Measurements from ENCODE around the gene HYAL1.
A peak's percentile ranks its signal among the peaks of the same experiment; 100 is the strongest.
"Not testable (repeated sequence)": the region's sequence is repeated elsewhere in the genome, so short reads cannot be mapped to it uniquely, and the experiment has no call there.

HYAL1 gene

GRCh38 chr3:50294089-50294488 is 9.3 kb downstream of the HYAL1 start:
- no peak for DNase-seq (ENCODE audit: low read depth)

DNA sequence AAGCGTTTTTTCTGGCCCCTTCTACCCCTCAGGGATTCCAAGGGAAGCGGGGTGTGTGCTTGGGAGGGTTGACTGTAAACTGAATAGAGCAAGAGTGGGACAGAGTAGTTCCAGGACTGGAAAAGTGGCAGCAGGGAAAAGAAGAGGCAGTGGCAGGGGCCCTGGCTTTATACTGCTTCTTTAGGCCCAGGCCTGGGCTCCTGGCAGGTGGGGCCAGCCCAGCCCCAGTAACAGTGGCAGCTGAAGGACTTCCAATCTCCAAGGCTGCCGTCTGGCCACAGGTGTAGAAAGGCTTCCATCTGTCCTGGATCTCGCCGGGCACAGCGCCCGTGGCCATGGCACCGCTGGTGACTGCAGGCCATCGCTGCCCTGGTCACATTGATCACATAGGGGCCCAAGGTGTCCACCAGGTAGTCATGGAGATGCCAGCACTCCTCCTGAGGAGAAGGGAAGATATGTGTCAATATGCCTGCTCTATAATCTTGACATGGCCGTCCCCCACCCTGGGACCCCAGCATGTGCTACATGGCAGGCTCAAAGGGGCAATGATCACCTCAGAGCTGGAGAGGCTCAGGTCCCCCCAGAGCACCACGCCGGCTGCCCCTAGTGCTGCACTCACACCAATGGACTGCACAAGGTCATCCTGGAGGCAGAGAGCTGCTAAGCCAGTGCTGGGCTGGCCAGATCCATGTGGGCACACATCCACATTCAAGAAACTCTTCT is 10.1 kb downstream of the HYAL1 start:
- no peak for DNase-seq (ENCODE audit: low read depth)

DNA sequence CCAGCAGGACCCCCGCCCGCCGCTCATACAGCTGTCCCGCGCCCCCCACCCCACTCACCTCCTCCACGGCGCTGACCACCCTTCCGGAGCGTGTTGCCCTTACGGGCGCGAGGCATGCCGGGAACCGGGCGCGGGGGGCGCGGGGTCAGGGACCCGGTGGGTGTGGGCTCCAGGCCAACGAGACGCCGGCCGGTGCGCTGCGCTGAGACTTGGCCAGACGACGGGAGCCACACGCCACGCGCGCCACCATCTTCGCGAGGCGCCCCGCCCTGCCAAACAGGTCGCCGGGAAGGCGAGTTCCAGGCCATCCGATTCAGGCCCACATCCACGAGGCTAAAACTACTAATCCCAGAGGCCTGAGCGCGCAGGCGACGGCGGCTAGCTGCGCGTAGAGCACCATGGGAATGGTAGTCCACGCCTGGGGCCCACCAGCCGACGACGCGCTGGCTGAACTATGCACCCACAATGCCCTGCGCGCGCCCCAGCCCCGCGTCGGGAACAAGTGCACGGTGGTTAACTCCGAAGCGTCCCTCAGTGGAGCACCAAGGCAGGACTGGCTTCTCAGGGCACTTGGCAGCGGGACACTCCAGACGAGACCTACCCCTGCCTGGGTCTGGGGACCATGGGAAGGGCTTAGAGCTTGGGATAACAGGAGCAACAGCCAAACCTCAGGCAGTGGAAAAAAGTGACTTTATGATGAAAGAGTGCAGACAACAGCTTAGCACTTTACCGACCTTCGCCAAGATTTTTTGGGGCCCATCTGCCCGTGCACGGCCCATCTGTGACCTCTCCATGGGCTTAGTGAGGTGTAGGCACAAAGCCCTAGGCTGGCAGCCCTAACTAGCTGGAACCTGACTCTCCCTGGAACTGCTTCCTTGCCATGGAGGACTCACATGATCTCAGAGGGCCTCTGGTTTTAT is 11.0 kb downstream of the HYAL1 start, which contains the start of gene IFRD2:
Gene IFRD2, minus strand, starts transcription at position 271 of the 920 bp plus-strand sequence. Its CDS starts 155 bp downstream, at position 116.
- DNase-seq (ENCODE audit: low read depth), result peak; percentile 95

GRCh38 chr3:50290161-50290641 is 13.2 kb downstream of the HYAL1 start:
- DNase-seq (ENCODE audit: low read depth), result no peak

GRCh38 chr3:50289130-50289529 is 14.2 kb downstream of the HYAL1 start:
- no peak for DNase-seq (ENCODE audit: low read depth)

- no peak for DNase-seq (ENCODE audit: low read depth)
Measured at GRCh38 chr3:50288387-50289007, 14.9 kb downstream of the HYAL1 start.

- no peak for DNase-seq (ENCODE audit: low read depth)
Measured at GRCh38 chr3:50287262-50287661, 16.1 kb downstream of the HYAL1 start.

DNA sequence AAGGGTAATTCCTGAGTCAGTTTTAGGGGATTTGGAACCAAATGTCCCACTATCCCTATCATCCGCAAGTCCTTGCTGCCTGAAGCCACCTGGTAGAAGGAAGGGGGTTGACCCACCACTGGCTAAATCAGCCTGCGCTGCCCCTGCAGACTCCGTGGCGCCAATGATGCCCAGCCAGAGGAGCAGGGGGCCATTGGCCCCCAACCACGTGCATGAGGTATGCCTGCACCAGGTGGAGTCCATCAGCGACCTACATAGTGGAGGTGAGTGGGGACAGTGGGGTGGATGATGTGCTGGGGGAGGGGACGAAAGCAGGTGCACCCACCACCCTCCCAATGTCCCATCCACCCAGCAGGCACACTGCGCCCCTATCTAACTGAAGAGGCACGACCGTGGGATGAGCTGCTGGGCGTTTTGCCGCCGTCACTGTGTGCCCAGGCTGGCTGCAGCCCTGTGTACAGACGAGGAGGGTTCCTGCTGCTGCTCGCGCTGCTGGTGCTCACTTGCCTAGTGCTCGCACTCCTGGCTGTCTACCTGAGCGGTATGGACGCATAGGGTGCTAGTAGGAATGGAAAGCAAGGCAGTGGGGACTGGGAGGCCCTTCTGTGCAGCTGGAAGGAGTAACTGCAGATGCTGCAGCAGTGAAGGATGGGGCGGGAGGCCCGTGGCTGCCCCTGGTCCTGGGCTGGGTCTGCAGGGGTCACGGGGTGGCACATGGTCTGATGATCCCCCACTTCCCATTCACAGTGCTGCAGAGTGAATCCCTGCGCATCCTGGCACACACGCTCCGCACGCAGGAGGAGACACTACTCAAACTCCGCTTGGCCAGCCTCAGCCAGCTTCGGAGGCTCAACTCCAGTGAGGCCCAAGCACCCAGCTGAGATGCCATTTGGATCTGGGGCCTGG is 16.8 kb downstream of the HYAL1 start:
- DNase-seq (ENCODE audit: low read depth), result no peak

DNA sequence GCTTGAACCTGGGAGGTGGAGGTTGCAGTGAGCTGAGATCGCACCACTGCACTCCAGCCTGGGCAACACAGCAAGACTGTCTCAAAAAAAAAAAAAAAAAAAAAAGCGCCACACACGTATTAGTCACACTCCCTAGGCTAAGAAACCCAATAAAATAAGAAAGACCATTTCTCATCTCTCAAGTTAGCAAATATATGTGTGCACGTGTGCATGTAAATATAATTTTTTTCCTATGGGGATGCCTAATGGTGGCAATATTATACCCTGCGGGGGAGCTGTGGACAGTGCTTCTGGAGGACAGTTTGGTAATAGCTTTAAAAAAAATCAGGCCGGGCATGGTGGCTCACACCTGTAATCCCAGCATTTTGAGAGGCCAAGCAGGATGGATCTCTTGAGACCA is 19.3 kb downstream of the HYAL1 start:
- DNase-seq (ENCODE audit: low read depth), result not testable (repeated sequence)

- no peak for DNase-seq (ENCODE audit: low read depth)
Measured at GRCh38 chr3:50279255-50280016, 23.9 kb downstream of the HYAL1 start.

DNA sequence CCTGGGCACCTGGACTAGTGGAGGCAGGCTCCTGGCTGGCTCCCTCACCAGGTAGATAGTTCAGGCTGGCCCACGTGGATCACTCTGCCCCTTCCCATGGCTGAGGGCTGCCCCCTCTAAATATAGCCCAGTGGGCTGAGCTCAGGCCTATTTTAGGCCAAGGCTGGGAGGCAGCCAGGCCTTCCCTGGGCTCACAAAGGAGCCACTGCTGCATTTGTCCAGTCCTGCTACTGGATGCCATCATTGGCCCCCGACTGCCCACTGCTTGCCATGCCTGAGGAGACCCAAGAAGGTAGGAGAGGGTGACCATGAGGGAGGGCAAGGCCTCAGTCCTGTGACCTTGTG is 24.5 kb downstream of the HYAL1 start, which contains the start of gene LSMEM2:
Gene LSMEM2, plus strand, starts transcription at position 208 of the 345 bp plus-strand sequence. Its CDS starts 27 bp downstream, at position 235.
- DNase-seq (ENCODE audit: low read depth), result no peak

GRCh38 chr3:50278123-50278879 is 25.1 kb downstream of the HYAL1 start:
- no peak for DNase-seq (ENCODE audit: low read depth)

DNA sequence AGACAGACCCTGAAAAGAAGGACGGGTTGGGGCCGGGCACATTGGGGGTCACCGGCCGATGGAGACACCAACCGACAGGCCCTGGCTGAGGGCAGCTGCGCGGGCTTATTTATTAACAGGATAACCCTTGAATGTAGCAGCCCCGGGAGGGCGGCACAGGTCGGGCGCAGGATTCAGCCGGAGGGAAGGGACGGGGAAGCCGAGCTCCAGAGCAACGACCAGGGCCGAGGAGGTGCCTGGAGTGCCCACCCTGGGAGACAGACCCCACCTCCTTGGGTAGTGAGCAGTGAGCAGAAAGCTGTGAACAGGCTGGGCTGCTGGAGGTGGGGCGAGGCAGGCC is 26.6 kb downstream of the HYAL1 start:
- no peak for DNase-seq (ENCODE audit: low read depth)

- DNase-seq (ENCODE audit: low read depth), result no peak
Measured at GRCh38 chr3:50275996-50276761, 27.2 kb downstream of the HYAL1 start.

DNA sequence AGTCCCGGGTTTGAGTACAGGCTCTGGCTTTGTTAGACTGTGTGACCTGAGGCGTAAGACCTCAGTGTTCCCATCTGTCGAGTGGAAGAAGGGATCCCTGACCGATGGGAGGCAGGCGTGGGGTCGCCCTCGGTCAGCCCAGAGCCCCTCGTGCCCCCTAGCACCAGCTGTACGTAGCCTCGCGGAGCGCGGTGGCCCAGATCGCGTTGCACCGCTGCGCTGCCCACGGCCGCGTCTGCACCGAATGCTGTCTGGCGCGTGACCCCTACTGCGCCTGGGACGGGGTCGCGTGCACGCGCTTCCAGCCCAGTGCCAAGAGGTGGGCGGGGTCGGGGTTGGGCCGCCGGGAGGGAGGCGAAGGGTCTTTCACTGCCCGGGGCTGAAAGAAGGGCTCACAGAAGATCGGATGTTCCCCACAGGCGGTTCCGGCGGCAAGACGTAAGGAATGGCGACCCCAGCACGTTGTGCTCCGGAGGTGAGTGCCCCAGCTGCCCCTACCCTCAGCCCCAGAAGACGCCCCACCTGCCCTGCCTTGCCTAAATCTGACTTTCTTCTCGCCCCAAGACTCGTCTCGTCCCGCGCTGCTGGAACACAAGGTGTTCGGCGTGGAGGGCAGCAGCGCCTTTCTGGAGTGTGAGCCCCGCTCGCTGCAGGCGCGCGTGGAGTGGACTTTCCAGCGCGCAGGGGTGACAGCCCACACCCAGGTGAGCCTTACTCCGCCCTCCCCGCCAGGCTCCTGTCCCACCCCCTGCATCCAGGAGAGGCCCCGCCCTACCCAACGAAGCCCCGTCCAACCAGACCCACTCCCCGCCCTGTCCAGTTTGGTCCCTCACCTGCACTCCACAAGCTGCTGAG is 28.0 kb downstream of the HYAL1 start:
- no peak for DNase-seq (ENCODE audit: low read depth)

DNA sequence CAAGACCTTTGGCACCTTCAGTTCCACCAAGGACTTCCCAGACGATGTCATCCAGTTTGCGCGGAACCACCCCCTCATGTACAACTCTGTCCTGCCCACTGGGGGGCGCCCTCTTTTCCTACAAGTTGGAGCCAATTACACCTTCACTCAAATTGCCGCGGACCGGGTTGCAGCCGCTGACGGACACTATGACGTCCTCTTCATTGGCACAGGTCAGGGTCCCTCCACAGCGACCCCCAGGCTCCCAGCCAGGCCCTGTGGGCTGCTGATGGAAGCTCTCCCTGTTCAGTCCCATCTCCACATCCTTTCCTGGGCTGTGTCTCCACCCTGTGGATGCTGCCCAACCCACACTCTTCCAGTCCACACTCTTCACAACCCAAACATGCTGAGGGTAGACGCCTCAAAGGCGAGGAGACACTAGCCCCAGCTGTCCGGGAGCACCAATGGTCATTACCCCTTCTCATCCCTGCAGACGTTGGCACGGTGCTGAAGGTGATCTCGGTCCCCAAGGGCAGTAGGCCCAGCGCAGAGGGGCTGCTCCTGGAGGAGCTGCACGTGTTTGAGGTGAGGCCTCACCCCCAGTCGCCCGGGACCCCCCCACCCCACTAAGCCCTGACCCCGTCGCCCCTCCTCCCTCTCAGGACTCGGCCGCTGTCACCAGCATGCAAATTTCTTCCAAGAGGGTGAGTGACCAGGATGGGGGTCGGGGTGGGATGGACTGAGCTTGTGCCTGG is 28.8 kb downstream of the HYAL1 start:
- no peak for DNase-seq (ENCODE audit: low read depth)

DNA sequence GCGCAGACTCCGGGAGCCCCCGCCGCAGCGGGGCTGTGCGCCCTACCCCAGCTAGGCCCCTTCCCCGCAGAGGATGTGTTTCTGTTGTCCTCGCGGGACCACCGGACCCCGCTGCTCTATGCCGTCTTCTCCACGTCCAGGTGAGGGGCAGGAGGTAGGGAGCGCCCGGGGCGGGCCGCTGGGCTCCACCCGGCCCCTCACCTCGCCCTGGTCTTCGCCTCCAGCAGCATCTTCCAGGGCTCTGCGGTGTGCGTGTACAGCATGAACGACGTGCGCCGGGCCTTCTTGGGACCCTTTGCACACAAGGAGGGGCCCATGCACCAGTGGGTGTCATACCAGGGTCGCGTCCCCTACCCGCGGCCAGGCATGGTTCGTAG is 29.7 kb downstream of the HYAL1 start:
- no peak for DNase-seq (ENCODE audit: low read depth)
